LNCaP clone FGC (cell line): ENCODE measurements around the gene CCSER1.
A peak's percentile ranks its signal among the peaks of the same experiment; 100 is the strongest.

Experiments
- DNase-seq: peaks from one replicate; pipeline ENCODE4 v3.0.0-alpha.2; 2011; ENCODE audit warnings: low read depth
- H3K4me3 ChIP-seq: 2 replicates; pipeline ENCODE4 v1.5.1; 2011; ENCODE audit warnings: mild to moderate bottlenecking, low read depth, low read length, control low read depth
- TF ChIP-seq, protein P1 (sequence below): IDR thresholded peaks from 2 replicates; pipeline ENCODE4 v1.5.1; 2012; ENCODE audit warnings: mild to moderate bottlenecking; ENCODE audit not compliant: control insufficient read depth, insufficient read depth; ENCODE audit errors: extremely low read depth

Gene CCSER1

DNA sequence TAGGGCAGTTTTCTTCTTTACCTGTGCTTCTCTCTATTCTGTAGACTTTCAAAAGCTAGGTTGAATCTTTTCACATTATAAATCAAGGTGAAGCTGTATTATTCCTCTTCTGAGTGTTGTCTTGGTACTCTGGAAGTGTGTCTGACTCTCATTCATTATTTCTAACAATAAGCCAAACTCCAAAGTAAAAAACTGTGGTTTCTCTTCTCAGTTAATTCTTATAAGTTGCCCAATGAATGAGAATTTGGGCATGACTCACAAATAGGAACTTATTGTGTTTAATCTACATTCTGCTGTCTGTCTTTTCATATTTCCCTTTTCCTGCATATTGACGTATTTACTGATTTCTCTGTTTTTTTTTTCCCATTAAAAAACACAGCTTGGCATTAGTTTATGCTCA lies 714.5 kb downstream of the CCSER1 start:
- TF ChIP-seq, protein P1, sequence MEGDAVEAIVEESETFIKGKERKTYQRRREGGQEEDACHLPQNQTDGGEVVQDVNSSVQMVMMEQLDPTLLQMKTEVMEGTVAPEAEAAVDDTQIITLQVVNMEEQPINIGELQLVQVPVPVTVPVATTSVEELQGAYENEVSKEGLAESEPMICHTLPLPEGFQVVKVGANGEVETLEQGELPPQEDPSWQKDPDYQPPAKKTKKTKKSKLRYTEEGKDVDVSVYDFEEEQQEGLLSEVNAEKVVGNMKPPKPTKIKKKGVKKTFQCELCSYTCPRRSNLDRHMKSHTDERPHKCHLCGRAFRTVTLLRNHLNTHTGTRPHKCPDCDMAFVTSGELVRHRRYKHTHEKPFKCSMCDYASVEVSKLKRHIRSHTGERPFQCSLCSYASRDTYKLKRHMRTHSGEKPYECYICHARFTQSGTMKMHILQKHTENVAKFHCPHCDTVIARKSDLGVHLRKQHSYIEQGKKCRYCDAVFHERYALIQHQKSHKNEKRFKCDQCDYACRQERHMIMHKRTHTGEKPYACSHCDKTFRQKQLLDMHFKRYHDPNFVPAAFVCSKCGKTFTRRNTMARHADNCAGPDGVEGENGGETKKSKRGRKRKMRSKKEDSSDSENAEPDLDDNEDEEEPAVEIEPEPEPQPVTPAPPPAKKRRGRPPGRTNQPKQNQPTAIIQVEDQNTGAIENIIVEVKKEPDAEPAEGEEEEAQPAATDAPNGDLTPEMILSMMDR: no peak
- no peak for DNase-seq
- no peak overlapping the region for H3K4me3 ChIP-seq

DNA sequence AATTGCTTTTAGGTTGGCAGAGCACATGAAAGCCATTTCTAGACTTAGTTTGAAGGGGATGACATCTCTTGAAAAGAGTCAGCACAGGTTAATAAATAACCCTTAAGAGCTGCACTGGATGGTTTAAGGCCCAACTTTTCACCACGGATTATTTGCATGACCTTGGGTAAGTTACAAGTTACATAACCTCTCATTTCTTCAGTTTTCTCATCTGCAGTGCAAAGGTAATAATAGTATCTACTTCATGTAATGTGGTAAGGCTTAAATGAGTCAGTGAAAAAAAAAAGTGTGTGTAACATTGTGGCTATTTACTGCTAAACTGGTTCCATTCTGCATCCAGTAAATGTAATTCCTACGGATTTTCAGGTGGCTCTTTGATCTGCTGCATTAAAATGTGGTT lies 715.8 kb downstream of the CCSER1 start:
- TF ChIP-seq, protein P1: no peak
- H3K4me3 ChIP-seq: no peak overlapping the region
- DNase-seq: no peak

DNA sequence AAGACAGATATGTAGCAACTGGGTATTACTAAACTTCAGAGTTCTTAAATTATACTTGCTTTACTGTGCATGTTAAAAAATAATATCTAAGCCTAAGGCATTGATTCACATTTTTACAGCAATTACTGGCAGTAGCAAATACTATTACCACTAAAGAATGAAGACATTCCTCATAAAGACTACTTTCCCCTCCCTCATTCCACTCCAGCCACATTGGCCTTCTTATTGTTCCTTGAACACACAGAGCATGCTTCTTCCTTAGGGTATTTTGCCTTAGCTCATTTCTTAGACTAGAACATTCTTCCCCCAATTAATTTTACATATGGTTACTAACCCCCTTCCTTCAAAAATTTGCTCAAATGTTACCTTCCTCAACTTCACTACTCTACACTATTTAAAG lies 717.0 kb downstream of the CCSER1 start:
- no peak for DNase-seq
- H3K4me3 ChIP-seq: no peak overlapping the region
- TF ChIP-seq, protein P1: no peak

DNA sequence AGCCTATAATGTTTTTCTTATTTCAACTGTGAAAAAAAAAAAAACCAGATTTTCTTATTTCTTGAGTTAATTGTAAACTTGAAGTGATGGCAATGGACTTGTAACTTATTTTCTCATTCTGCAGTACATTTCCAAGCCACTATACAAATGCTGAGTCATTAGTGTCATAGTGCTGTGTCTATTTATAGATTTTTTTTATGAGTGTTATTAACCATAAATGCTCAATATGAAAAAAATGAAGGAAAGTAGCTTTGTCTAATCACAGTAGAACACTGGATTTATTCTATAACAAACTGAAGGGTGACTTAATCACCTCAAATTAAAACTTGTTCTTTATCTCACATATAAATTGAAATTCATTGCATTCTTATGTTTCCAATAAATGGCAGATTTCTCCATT lies 718.6 kb downstream of the CCSER1 start:
- DNase-seq: peak; percentile 34
- TF ChIP-seq, protein P1: no peak
- H3K4me3 ChIP-seq: no peak overlapping the region

DNA sequence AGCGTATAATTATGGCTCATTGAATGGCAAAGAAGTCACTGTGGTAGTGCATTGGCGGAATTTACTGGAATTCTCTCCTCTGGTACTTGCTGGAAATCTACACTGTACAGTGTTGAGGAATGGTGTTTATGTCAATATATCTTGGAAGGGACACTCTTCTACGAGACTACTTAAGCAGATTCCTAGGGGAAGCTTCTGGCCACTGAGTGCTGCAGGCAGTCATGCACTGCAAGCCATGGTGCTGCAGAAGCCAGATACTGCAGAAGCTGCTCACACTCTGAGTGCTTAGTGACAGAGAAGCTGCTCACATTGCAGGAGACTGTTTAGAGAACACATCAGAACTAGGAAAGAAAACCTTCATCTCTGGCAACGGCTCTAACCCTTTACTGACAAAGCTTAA lies 725.0 kb downstream of the CCSER1 start:
- no peak overlapping the region for H3K4me3 ChIP-seq
- TF ChIP-seq, protein P1: no peak
- no peak for DNase-seq

DNA sequence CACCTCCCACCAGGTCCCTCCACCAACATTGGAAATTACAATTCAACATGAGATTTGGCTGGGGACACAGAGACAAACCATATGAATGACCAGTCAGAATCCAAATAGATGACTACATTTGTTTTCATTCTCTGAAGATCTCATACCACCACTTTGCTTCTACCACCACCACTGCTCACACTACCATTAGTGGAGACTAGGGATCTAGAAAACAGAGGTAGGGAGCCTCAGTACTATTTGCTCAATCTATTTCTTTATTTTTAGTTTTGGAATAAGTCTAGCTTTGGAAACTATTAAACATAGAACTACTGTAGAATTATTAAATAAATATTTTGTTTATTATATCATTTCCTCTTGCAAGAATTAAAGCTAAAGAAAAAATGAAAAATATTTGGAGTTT lies 727.9 kb downstream of the CCSER1 start:
- no peak for DNase-seq
- no peak overlapping the region for H3K4me3 ChIP-seq
- TF ChIP-seq, protein P1: no peak

DNA sequence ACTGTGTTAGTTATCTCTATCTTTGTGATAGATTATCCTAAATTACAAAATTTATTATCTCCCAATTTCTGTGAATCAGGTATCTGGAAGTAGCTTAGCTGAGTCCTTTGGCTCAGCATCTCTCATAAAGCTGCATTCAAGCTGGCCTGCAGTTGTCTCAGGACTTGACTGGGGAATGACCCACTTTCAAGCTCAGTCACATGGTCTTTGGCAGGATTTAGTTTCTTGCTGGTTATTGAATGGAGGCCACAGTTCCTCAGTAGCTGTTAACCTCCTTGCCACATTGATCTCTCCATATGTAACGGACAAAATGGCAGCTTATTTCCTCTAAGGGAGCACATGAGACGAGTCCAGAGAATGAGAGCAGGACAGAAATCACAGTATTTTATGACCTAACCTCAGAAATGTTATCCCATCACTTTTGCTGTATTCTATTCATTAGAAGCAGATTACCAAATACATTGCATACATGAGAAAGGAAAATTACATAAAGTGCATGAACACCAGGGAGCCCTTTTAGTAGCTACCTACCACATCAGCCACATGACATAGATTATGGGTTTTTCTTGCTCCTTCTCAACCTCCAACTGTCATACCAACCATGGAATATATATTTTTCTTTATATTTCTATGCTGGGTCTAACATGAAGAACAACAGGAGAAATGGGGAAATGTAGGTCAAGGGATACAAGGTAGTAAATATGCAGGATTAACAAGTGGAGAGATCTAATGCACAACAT lies 730.1 kb downstream of the CCSER1 start:
- DNase-seq: no peak
- no peak overlapping the region for H3K4me3 ChIP-seq
- TF ChIP-seq, protein P1: no peak
